ENCODE results near the gene SMAGP. TPM values are rescaled to one million over a fixed set of nuclear protein-coding genes. Genes with fewer than 3 reads are reported as not detected.

Gene SMAGP
- total and polyA plus RNA-seq, 2 of the 13 experiments (the other 11 are each of a cell fraction or from before 2014, with no cell fraction given) = 9.2 TPM

- TF ChIP-seq MYPOP (CRISPR knock-in tag; IDR thresholded peaks at IDR 0.05) = no peak
- TF ChIP-seq IKZF5 (CRISPR knock-in tag; IDR thresholded peaks at IDR 0.05) = peak; percentile 69
- TF ChIP-seq ZNF7 (CRISPR knock-in tag; IDR thresholded peaks at IDR 0.05) = no peak
- TF ChIP-seq ZNF563 (CRISPR knock-in tag; IDR thresholded peaks at IDR 0.05) = 0 out of 2 replicates have a peak, but pooled peaks have one; percentile 20
- TF ChIP-seq SSRP1 (CRISPR knock-in tag; IDR thresholded peaks at IDR 0.05) = no peak
- peak; percentile 69 for TF ChIP-seq PHF8 (CRISPR knock-in tag; IDR thresholded peaks at IDR 0.05)
- no peak for TF ChIP-seq STAG1 (CRISPR knock-in tag; IDR thresholded peaks at IDR 0.05)
- no peak for TF ChIP-seq SMAD1 (CRISPR knock-in tag; IDR thresholded peaks at IDR 0.05; ENCODE audit: borderline replicate concordance, low read depth)
- no peak for TF ChIP-seq TBX3 (IDR thresholded peaks at IDR 0.05; ENCODE audit: borderline replicate concordance)
- TF ChIP-seq ZBTB42 (CRISPR knock-in tag; IDR thresholded peaks at IDR 0.05) = no peak
- TF ChIP-seq YEATS4 (CRISPR knock-in tag; IDR thresholded peaks at IDR 0.05; ENCODE audit: borderline replicate concordance) = peak; percentile 75; the same call in 1 of the 2 replicates
- no peak for TF ChIP-seq RNF2 (conservative IDR thresholded peaks at IDR 0.05; ENCODE audit: low read depth)
- no peak for TF ChIP-seq ZNF772 (CRISPR knock-in tag; IDR thresholded peaks at IDR 0.05)
- no peak for TF ChIP-seq ZFP1 (CRISPR knock-in tag; IDR thresholded peaks at IDR 0.05)
- TF ChIP-seq FOSL2 (CRISPR knock-in tag; IDR thresholded peaks at IDR 0.05) = no peak
- no peak for TF ChIP-seq ARID2 (CRISPR knock-in tag; IDR thresholded peaks at IDR 0.05; ENCODE audit: borderline replicate concordance)
- TF ChIP-seq ZNF138 (CRISPR knock-in tag; IDR thresholded peaks at IDR 0.05; ENCODE audit: low read depth) = no peak
- TF ChIP-seq NONO (IDR thresholded peaks at IDR 0.05) = no peak
- TF ChIP-seq NONO (CRISPR knock-in tag; conservative IDR thresholded peaks at IDR 0.05) = no peak
- TF ChIP-seq XRCC5 (optimal IDR thresholded peaks at IDR 0.05; ENCODE audit: low read length) = no peak
- TF ChIP-seq PAX8 (CRISPR knock-in tag; IDR thresholded peaks at IDR 0.05; ENCODE audit: borderline replicate concordance) = no peak
- no peak for TF ChIP-seq AKNA (CRISPR knock-in tag; IDR thresholded peaks at IDR 0.05; ENCODE audit: borderline replicate concordance)
Observed at GRCh38 chr12:51270067-51270950, at the start of gene SMAGP (continued).

Measured in HepG2 (cell line).